HG02852 (cell line): ENCODE measurements around the gene KCNQ1.

Experiments used
- ATAC-seq: cut with Tn5 transposase; IDR thresholded peaks from one replicate; pipeline ENCODE4 v1.9.1; 2021; ENCODE audit warnings: mild to moderate bottlenecking, moderate library complexity; ENCODE audit not compliant: unreplicated experiment

KCNQ1 gene

GRCh38 chr11:2507945-2508749 lies 63.3 kb downstream of the KCNQ1 start:
- ATAC-seq, result no peak

GRCh38 chr11:2508793-2509192 lies 64.0 kb downstream of the KCNQ1 start:
- no peak for ATAC-seq

DNA sequence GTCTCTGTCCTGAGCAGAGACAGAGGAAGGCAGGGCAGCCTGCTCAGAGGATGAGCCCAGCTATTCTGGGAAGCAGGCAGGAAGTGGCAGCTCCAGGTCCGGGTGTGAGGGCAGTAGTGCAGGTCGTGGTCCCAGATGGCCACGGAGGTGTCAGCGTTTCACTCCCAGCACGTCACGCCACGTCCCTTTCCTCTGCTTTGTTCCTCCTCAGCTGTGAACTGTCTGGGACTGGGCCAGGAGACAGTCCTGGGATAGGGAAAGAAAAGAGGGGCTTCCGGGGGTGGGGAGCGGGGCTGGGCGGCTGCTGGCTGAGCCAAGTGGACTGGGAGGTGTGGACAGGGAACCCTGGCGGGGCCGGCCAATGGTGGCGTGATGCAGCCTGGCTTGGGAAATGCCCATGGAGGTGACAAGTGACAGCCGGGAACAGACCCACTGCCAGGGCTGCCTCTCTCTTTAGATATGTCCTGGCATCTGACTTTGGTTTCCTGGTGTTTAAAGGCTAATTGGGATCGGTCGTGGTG lies 64.7 kb downstream of the KCNQ1 start:
- no peak for ATAC-seq

DNA sequence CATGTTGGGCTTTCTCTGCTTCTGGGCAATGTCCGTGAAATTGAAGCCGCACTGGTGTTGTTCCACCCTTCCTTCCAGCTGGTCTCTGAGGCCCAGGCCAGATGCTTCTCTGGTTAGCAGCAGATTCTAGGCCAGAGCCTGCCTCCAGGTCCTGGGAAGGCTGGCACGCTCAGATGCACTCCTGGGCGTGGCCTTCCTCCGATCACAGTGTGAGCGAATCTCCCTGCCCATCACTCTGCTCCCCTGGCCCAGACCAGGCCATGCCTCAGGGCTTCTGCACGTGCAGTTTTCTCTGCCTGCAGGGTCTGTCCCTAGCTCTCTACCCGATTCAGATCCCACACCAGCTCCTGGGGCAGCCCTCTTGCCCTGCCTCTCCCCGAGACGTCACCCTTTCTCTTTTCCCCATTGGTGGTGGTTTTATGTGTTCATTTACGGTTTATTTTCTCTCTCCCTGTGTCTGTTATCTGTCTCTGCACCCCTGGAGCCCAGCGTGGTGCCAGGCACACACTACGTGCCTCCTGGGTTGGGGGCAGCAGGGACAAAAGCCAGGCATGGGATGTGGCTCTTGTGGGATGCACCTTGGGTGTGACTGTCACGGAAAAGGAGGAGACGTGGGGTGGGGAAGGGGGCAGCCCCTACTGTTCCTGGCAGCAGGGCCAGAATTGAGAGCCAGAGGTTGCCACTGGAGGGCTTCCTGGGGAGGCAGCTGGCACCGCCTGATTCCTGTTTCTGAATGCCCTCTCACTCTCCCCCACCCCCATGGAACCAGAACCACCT lies 66.0 kb downstream of the KCNQ1 start:
- no peak for ATAC-seq

GRCh38 chr11:2511421-2512369 lies 66.9 kb downstream of the KCNQ1 start:
- ATAC-seq, result no peak

- ATAC-seq, result no peak
Observed at GRCh38 chr11:2512431-2513407, 67.9 kb downstream of the KCNQ1 start.

- no peak for ATAC-seq
Observed at GRCh38 chr11:2513441-2513840, 68.6 kb downstream of the KCNQ1 start.

DNA sequence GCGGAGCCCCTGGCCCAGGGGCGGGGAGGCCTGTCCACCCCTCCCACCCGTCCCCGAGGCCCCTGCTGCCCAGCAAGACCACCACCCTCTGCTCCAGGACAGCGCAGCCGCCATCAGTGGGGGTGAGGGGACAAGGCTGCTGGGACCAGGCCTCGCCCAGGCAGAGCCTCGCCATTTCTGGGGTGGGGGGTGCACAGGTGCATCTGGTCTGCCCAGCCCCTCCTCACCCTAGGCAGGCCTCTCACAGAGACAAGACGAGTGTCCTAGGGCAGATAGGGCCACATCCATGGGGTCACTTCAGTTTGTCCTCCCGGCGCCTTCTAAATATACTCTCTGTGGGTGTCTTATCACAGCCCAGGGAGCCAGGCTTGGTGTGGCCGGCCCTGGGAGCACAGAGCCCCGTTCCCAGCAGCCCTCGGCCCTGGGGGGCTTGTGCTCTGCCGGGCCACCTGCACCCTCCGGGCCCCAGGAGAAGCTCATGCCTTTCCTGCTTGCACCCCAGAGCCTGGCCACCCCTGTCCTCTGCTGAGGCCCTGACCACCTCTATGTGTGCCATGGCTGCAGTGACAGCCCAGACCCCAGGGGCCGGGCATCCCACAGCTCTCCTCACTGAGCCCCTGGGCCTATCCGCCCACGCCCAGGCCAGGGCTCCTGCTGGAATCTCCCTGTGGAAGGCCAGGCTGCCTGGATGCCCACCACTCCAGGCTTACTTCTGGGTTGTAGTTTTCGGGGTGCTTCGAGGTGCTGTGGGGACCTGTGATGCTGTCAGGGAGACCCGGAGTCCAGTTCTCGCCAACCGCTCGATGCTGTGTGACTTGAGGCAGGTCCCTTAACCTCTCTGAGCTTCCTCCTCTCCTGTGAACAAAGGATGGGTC lies 70.8 kb downstream of the KCNQ1 start:
- ATAC-seq, result no peak

DNA sequence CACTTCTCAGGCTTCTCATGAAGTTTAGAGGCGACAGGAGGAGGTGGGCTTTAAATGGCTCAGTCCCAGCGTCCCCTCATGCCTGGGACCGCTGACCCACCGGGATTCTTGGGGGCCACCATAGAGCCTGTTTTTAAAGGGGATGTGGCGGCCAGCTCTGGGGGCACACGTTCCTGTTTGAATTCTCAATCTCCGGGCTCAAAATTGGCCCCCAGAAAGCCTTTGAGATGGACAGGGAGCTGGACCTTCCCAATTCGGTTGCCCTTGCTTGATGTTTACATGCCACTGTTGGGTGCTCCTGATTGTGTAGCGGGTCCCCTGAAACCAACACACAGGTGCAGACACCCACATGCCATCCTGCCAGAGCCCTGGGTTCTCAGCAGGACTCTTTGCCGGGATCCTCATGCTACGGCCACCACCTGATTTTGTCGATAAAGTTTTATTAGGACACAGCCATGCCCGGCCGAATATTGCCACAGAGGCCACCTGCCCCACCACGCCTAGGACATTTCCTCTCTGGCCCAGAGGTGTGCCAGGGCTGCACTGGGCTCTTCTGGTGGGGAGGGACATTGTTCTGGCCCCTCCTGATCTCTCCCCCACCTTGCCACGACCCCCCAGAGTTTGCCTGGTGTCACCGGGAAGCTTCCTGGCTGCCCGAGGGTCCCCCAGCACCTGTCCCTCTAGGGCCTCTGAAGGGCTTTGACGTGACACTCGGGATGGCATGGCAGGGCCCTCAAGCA lies 71.6 kb downstream of the KCNQ1 start:
- no peak for ATAC-seq

DNA sequence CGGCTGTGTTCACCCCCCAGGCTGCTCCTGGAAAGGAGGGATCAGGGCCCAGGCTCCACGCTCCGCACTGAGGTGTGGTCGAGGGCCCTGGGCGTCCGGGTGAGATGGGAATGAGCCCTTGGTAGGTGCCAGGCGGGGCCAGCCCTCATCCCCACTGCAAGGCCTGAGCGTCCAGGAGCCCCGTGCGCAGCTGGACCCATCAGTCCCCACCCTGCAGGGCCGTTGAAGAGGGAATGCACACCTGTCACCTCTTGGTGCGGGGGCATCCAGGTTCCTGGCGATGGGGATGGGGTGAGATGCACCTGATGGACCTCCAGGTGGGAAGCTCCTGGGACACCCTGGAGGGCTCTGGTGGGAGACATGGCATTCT lies 72.2 kb downstream of the KCNQ1 start:
- no peak for ATAC-seq

- no peak for ATAC-seq
Observed at GRCh38 chr11:2517386-2518064, 72.7 kb downstream of the KCNQ1 start.

GRCh38 chr11:2518111-2518982 lies 73.5 kb downstream of the KCNQ1 start:
- ATAC-seq, result no peak

- no peak for ATAC-seq
Observed at GRCh38 chr11:2518983-2519340, 74.2 kb downstream of the KCNQ1 start.

DNA sequence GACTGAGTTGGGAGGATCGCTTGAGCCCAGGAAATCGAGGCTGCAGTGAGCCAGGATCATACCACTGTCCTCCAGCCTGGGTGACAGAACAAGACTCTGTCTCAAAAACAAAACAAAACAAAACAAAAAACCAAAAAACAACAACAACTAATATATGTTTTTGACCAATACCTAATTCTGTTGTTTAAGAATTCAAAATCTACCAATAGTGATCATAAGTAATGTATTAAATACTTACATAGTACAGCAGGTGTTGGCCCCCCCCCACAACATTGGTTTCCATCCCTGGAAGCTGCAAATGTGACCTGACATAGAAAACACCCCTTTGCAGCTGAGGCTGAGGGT lies 74.7 kb downstream of the KCNQ1 start:
- no peak for ATAC-seq

GRCh38 chr11:2519862-2520735 lies 75.3 kb downstream of the KCNQ1 start:
- ATAC-seq, result no peak

DNA sequence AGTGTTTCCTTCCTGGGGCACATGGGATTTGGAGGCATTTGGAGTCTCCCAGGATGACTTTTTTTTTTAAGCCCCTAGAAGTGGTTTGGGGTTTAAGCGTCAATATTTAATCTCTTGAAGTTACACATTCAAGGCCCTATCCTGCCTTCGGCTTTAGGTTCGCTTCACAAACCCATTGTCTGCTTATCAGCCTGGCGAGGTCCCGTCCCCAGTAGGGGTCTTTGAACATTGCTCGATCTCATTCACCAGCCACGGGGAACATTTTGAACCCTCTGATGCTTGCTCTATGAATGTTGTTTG lies 75.9 kb downstream of the KCNQ1 start:
- no peak for ATAC-seq
